Activated naive CD4-positive, alpha-beta T cell treated with anti-CD3 and anti-CD28 coated beads, Interleukin-2, amount 10 ng/mL, durations not matched to agents 7 days and 5 days (primary cell): ENCODE data around the gene JAK1.

Source experiments
- CTCF ChIA-PET: fragments of 350-600 bp; sonication (Branson Sonifier 250); formaldehyde crosslinking; loops from one replicate; lab custom pipeline; 2021; ENCODE audit warnings: antibody characterized with exemption; lab: Charles Lee
- DNase-seq: peaks from one replicate; pipeline ENCODE4 v3.0.0-alpha.2; 2020
- H3K27ac Mint-ChIP-seq: one replicate; pipeline ENCODE4 v1.8.0; 2021; ENCODE audit warnings: mild to moderate bottlenecking, moderate library complexity, mixed read lengths
- H3K27me3 Mint-ChIP-seq: one replicate; pipeline ENCODE4 v1.8.0; 2021; ENCODE audit warnings: mild to moderate bottlenecking, mixed read lengths
- H3K36me3 Mint-ChIP-seq: one replicate; pipeline ENCODE4 v1.8.0; 2021; ENCODE audit warnings: mixed read lengths
- H3K4me1 Mint-ChIP-seq: one replicate; pipeline ENCODE4 v1.8.0; 2021; ENCODE audit warnings: mixed read lengths
- H3K4me3 Mint-ChIP-seq: one replicate; pipeline ENCODE4 v1.8.0; 2021; ENCODE audit warnings: mild to moderate bottlenecking, moderate library complexity, mixed read lengths
- H3K9me3 Mint-ChIP-seq: one replicate; pipeline ENCODE4 v1.8.0; 2021; ENCODE audit warnings: mixed read lengths

JAK1 gene

DNA sequence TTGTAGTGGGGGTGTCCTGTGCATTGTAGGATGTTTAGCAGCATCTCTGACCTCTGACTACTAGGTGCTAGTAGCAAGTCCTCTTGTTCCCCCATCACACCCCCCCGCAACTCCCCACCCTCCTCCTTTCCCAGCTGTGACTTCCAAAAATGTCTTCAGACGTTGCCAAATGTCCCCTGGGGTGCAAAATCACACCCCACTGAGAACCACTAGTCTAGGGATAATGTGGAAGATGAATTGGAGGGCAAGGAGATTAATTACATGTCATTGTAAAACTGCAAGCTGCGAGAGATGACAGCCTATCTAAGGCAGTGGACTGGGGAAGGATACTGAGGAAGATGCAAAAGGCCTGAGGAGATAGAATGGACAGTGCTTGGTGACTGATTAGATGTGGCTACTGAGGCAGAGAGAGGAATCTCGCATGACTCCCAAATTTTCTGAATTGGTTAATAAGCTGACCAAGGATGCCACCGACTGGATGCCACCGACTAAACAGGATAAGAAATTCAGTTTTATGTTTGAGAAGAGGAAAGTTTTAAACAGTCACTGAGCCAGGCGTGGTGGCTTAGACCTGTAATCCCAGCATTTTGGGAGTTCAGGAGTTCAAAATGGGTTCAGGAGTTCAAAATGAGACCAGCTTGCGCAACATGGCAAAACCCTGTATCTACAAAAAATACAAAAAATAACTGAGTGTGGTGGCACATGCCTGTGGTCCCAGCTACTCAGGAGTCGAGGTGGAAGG is 3.1 kb upstream of the JAK1 start:
- H3K27ac Mint-ChIP-seq: no peak overlapping the region
- CTCF ChIA-PET: no interaction called here
- H3K4me3 Mint-ChIP-seq: no peak overlapping the region
- peaks cover 9% of the 10 kb centered on the region for H3K36me3 Mint-ChIP-seq
- no peaks in the 10 kb centered on the region for H3K9me3 Mint-ChIP-seq
- DNase-seq: no peak
- H3K27me3 Mint-ChIP-seq: peaks cover 11% of the 10 kb centered on the region
- peaks cover 25% of the 10 kb centered on the region for H3K4me1 Mint-ChIP-seq

DNA sequence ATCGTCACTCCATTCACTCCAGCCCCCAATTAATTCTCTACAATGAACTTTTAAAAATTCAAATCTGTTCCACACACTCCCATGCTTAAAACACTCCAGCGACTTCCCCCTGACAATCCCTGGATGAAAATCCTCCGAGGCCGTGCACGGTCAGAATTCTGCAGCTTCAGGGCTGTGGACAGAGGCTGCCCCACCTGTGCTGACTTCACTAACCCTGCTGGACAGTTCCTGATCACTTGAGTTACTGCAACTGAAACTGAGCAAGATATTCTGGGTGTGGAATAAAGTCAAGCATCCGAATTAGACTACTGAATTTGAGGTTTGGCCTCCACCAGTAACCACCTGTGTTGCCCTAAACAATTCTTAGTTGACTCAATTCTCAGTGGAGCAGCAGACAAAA is 1.0 kb upstream of the JAK1 start:
- no peak for DNase-seq
- H3K36me3 Mint-ChIP-seq: peaks cover 16% of the 10 kb centered on the region
- H3K9me3 Mint-ChIP-seq: no peaks in the 10 kb centered on the region
- H3K27me3 Mint-ChIP-seq: peaks cover 4% of the 10 kb centered on the region
- CTCF ChIA-PET: interaction anchor here (0.6 kb wide), 1 partner anchor 108 kb away, joined by 3 read pairs; no protein-coding TSS in a partner anchor
- peak overlapping the region; percentile 91 for H3K27ac Mint-ChIP-seq
- peaks cover 46% of the 10 kb centered on the region for H3K4me1 Mint-ChIP-seq
- H3K4me3 Mint-ChIP-seq: peak overlapping the region; percentile 85

DNA sequence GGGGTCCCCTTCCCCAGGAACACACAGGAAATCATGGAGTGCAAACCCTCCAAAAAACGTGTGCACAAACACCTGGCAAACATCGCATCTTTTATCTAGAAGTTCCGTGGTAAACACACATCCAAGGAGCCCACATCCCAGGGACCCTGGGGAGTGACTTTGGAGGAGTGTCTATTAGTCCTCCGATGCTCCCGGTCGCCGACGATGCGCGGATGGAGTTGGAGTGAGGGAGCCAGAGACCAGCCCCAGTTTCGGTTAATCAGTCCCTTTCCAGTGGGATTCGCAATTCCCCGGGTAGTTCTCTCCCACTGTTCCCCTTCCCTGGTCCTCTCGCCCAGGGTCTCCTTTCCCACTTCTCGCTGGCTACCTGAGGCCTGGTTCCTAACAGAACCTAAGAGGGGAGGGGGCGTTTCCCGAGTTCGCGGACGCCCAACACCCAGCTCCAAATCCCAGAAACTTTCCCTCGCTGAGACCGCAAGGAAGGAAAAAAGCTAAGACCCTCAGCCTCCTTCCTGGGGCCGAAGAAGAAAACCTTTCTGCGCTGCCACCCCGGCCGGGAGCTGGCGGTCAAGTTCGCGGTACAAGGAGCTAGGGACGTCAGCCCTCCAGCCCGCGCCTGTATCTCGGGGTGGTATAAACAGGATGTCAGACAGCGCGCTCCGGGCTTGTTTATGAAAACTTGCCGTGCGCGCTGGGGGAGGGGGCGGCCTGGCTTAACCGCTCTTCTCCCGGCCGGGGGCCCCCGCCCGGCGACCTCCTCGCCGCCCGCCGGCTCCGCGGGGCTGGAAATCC is 787 bp downstream of the JAK1 start:
- H3K36me3 Mint-ChIP-seq: peaks cover 26% of the 10 kb centered on the region
- CTCF ChIA-PET: interaction anchor here (1.0 to 1.2 kb wide), 2 partner anchors 38 to 88 kb away, joined by 3 read pairs; no protein-coding TSS in a partner anchor
- peaks cover 4% of the 10 kb centered on the region for H3K27me3 Mint-ChIP-seq
- peak overlapping the region; percentile 92 for H3K4me3 Mint-ChIP-seq
- peak; percentile 87 for DNase-seq
- H3K4me1 Mint-ChIP-seq: peaks cover 64% of the 10 kb centered on the region
- H3K9me3 Mint-ChIP-seq: no peaks in the 10 kb centered on the region
- H3K27ac Mint-ChIP-seq: peak overlapping the region; percentile 92

DNA sequence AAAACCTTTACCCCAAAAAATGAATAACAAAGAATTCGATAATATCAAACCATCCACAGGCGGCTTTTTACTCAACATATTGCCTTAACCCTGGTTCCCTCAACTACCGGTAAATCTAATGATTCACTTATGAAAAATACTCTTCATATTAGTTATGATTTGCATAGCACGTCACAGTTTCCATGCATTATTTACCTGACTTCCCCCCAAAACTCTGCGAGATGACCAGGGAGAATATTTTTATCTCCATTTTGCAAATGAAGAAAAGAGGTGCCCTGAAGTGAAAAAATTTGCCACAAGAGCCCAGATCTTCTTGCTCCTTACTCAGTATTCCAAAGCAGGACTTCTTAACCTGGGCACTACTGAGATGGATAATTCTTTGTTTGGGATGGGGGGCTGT is 2.9 kb downstream of the JAK1 start:
- peaks cover 81% of the 10 kb centered on the region for H3K4me1 Mint-ChIP-seq
- no peak for DNase-seq
- H3K27ac Mint-ChIP-seq: peak overlapping the region; percentile 53
- H3K36me3 Mint-ChIP-seq: peaks cover 27% of the 10 kb centered on the region
- CTCF ChIA-PET: no interaction called here
- no peaks in the 10 kb centered on the region for H3K9me3 Mint-ChIP-seq
- peak overlapping the region; percentile 92 for H3K4me3 Mint-ChIP-seq
- H3K27me3 Mint-ChIP-seq: peaks cover 4% of the 10 kb centered on the region

DNA sequence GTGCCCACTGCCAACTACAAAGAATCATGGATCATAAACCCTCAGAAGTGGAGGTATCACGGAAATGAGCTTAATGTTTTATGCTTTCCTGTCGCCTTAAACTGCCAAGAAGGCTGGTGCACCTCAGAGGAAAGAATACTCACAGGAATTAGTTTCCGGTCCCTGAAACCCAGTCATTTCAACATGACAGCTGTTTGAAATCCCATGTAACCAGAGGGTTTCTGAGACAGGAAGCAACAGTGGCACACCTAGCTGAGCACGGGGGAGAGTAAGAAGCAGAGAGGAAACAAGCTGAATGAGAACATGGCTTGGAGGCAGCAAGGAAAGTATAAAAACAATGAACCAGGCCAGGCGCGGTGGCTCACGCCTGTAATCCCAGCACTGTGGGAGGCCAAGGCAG is 3.9 kb downstream of the JAK1 start:
- peaks cover 80% of the 10 kb centered on the region for H3K4me1 Mint-ChIP-seq
- peak; percentile 66 for DNase-seq
- CTCF ChIA-PET: interaction anchor here (1.1 kb wide), 1 partner anchor 85 kb away, joined by 3 read pairs; no protein-coding TSS in a partner anchor
- no peaks in the 10 kb centered on the region for H3K9me3 Mint-ChIP-seq
- H3K36me3 Mint-ChIP-seq: peaks cover 27% of the 10 kb centered on the region
- peak overlapping the region; percentile 40 for H3K4me3 Mint-ChIP-seq
- peaks cover 3% of the 10 kb centered on the region for H3K27me3 Mint-ChIP-seq
- H3K27ac Mint-ChIP-seq: peak overlapping the region; percentile 80

DNA sequence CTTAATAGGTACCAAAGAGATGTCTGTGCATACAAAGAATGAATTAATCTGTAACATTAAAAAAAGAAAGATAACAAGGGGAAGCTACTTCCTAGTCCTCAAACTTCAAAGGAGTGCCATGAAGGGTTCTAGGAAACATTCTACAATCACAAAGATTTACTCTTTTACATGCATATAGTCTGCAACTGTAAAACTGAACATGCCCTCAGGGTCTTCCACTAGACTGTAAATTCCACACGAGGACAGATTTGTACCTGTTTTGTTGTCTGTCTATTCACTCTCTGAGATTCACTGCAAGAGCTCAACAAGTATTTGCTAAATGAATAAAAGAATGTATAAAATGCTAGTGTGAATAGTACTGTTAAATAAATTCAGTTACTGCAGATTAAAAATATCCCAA is 4.4 kb downstream of the JAK1 start:
- Mint-ChIP-seq H3K4me3 (peak overlapping the region; percentile 40), H3K27me3 (no peaks in the 10 kb centered on the region), H3K36me3 (peaks cover 27% of the 10 kb centered on the region), H3K9me3 (no peaks in the 10 kb centered on the region), H3K27ac (peak overlapping the region; percentile 80), H3K4me1 (peaks cover 75% of the 10 kb centered on the region)
- CTCF ChIA-PET: interaction anchor here (1.1 kb wide), 2 partner anchors 12 to 84 kb away, joined by 3 read pairs; no protein-coding TSS in a partner anchor
- no peak for DNase-seq

DNA sequence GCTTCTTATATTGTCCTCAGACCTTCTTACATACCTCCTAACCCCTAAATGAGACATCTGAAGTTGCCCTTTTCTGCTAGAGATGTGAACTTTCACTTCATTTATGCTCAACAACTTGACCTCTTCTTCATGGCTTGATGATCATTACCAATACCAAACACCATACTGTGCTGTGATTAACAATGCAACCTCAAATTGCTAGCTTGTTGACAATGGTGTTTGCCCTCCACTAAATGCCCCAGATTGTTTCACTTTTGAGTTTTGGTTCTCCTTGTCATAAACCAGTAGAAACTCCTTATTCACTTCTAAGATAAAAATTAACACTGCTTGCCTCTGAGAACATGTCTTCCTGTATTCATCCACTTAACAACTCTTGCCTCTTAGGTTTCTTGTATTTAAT is 5.6 kb downstream of the JAK1 start:
- CTCF ChIA-PET: interaction anchor here (0.6 to 1.1 kb wide), 4 partner anchors 11 to 1379 kb away, joined by 3 to 4 read pairs (median 3); no protein-coding TSS in a partner anchor
- DNase-seq: no peak
- Mint-ChIP-seq H3K9me3 (no peaks in the 10 kb centered on the region), H3K27ac (peak overlapping the region; percentile 70), H3K36me3 (peaks cover 27% of the 10 kb centered on the region), H3K27me3 (no peaks in the 10 kb centered on the region), H3K4me3 (no peak overlapping the region), H3K4me1 (peaks cover 72% of the 10 kb centered on the region)

DNA sequence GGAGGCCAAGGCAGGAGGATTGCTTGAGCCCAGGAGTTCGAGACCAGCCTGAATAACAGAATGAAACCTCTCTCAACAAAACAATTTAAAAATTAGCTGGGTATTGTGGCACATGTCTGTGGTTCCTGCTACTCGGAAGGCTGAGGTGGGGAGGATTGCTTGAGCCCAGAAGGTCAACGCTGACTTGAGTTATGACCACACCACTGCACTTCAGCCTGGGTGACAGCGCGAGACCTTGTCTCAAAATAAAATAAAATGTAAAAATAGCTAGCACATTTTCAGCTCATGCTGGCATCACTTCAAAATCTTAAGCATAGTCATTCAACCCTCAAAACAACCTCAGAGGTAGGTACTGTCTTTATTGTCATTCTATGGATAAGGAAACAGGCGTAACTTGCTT is 6.4 kb downstream of the JAK1 start:
- Mint-ChIP-seq H3K9me3 (no peaks in the 10 kb centered on the region), H3K4me3 (no peak overlapping the region), H3K4me1 (peaks cover 69% of the 10 kb centered on the region), H3K27ac (no peak overlapping the region), H3K27me3 (no peaks in the 10 kb centered on the region), H3K36me3 (peaks cover 21% of the 10 kb centered on the region)
- CTCF ChIA-PET: interaction anchor here (0.5 to 0.7 kb wide), 2 partner anchors 42 to 104 kb away, joined by 3 read pairs; no protein-coding TSS in a partner anchor
- DNase-seq: no peak

DNA sequence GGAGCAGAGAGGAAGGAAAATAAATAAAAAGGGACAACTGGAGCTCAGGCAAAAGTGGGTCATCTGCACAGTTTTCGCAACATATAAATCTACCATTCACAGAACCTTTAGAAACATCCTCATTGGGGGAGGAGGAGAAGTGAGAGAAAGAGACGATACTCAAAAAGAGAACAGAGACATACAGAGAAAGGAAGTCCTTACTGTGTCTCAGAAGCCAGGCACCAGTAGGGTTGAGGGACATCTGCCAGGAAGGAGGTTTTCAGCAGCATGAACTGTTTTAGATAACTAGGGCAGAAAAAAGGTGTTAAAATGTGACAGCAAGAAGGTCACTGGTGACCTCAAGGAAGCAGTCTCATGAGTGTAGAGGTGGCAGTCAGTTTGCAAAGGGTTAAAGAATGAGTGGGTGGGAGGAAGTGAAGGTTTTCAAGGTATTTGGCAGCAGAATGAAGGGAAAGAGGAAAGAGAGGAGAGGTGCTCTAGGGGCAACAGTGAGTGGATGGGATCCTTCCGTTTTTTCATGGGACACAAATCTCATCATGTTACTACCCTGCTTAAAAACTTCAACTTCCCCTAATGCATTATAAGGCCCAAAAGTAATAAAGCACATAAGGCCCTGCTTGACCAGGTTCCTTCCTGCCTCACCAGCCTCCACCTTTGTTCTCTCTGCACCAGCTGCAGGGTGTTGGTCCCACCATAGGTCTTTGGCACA is 9.5 kb downstream of the JAK1 start:
- no peak for DNase-seq

DNA sequence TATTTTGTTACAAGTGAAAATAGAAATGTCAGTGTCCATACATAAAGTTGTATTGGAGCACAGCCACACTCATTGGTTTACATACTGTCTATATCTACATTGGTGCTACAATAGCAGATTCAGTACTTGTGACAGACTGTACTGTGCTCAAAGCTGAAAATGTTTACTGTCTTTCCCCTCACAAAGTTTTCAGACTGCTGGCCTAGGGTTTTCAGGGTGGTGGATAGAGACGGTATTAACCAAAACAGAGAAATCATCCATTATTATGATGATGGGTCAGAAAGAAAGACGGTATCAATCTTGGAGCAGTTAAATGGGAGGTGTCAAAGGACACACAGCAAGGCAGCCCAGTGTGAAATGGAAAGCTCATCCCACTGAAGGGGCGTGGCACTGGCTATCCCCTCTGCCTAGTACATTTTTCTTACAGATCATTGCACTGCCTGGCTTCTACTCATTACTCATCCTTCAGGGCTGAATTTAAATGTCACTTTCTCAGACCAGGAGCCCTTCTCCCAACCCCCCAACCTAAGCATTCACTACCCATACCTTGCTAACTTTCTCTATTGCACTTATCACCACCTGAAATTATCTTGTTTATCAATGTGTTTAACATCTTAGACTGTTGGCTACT is 10.2 kb downstream of the JAK1 start:
- Mint-ChIP-seq H3K4me1 (peaks cover 53% of the 10 kb centered on the region), H3K9me3 (no peaks in the 10 kb centered on the region), H3K27ac (no peak overlapping the region), H3K27me3 (no peaks in the 10 kb centered on the region), H3K36me3 (peaks cover 8% of the 10 kb centered on the region), H3K4me3 (no peak overlapping the region)
- CTCF ChIA-PET: interaction anchor here (1.1 kb wide), 1 partner anchor 119 kb away, joined by 3 read pairs; no protein-coding TSS in a partner anchor
- no peak for DNase-seq

More for the DNA sequence above, 9.5 kb downstream of the JAK1 start:
- H3K4me1 Mint-ChIP-seq: peaks cover 56% of the 10 kb centered on the region
- no peak overlapping the region for H3K27ac Mint-ChIP-seq
- H3K27me3 Mint-ChIP-seq: no peaks in the 10 kb centered on the region
- H3K4me3 Mint-ChIP-seq: no peak overlapping the region
- H3K36me3 Mint-ChIP-seq: peaks cover 15% of the 10 kb centered on the region
- CTCF ChIA-PET: interaction anchor here (1.1 kb wide), 1 partner anchor 118 kb away, joined by 3 read pairs; no protein-coding TSS in a partner anchor
- H3K9me3 Mint-ChIP-seq: no peaks in the 10 kb centered on the region

DNA sequence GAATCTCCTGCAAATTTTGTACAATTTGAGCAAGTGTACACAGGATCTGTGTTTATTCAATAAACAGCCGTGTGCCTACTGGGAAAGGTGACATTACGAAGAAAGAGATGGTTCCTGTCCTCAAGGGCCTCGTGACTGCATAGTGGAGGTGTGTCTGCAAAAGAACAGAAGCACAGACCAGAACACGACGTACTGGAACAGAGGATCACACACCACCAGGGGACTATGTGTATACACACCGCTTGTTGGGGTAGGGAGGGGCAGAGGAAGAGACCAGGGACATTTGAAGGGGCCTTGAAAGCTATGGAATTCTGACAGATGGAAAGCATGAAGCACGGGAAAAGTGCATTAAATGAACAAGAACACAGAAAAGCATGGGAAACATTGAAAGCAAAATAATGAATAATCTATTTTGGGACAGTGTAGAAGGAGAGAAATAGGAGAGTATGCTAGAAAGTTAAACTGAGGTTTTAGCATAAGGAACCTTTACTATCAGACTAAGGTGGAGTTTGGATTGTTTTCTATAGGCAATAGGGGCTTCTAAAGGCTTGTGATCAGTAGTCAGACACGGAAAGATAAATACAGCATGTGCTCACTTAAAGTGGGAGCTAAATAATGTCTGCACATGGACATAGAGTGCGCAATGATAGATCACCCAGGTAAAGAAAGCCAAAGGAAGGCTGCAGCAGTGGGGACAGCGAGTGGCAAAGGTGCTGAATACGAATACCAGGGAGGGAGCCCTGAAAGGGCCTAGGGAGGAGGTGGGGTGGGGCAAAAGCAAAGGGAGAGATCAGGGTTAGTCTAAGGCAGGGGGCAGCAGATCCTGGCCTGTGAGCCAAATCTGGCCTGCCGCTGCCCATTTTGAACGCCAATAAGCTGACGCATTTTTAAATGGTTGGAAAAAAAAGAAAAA is 11.0 kb downstream of the JAK1 start:
- DNase-seq: no peak
- no peak overlapping the region for H3K27ac Mint-ChIP-seq
- H3K4me1 Mint-ChIP-seq: peaks cover 53% of the 10 kb centered on the region
- peaks cover 6% of the 10 kb centered on the region for H3K36me3 Mint-ChIP-seq
- H3K27me3 Mint-ChIP-seq: no peaks in the 10 kb centered on the region
- H3K9me3 Mint-ChIP-seq: no peaks in the 10 kb centered on the region
- H3K4me3 Mint-ChIP-seq: no peak overlapping the region
- CTCF ChIA-PET: interaction anchor here (1.1 kb wide), 1 partner anchor 120 kb away, joined by 3 read pairs; no protein-coding TSS in a partner anchor

DNA sequence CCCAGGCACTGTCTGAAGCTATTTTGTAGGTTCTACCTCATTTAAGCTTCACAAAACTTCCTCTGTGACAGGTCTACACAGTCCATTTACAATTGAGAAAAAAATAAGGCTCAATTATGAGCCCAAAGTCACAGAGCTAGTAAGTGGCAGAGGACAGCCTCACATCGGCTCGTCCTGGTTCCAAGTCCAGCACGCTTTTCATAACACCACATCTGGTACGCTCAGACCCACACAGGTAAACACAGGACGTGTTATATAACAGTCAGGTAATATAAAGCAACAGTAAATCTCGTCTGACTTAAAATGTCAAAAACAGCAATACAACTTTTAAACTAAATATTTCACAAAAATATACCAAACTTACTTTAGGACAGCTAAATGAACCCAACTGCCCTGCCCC is 13.1 kb downstream of the JAK1 start:
- CTCF ChIA-PET: interaction anchor here (1.1 kb wide), 1 partner anchor 11 kb away, joined by 3 read pairs; no protein-coding TSS in a partner anchor
- H3K27me3 Mint-ChIP-seq: no peaks in the 10 kb centered on the region
- peaks cover 54% of the 10 kb centered on the region for H3K4me1 Mint-ChIP-seq
- no peak for DNase-seq
- H3K27ac Mint-ChIP-seq: no peak overlapping the region
- peaks cover 6% of the 10 kb centered on the region for H3K36me3 Mint-ChIP-seq
- no peak overlapping the region for H3K4me3 Mint-ChIP-seq
- no peaks in the 10 kb centered on the region for H3K9me3 Mint-ChIP-seq
